GM18858 (cell line): ENCODE results near the gene LRRC46.

Experiments used
- ATAC-seq: cut with Tn5 transposase; IDR thresholded peaks from one replicate; pipeline ENCODE4 v1.9.1; 2021; ENCODE audit not compliant: unreplicated experiment

The LRRC46 gene

GRCh38 chr17:47850692-47851573 is 19.5 kb downstream of the LRRC46 start, which contains the start of gene SP6:
TSS of gene SP6 (minus strand) at chr17:47851163. CDS start at chr17:47848429, 2,734 bp downstream.
- no peak for ATAC-seq

GRCh38 chr17:47851764-47852112 is 20.3 kb downstream of the LRRC46 start:
- ATAC-seq = no peak

GRCh38 chr17:47852113-47852949 is 20.9 kb downstream of the LRRC46 start:
- ATAC-seq = no peak

GRCh38 chr17:47853616-47854015 is 22.1 kb downstream of the LRRC46 start:
- no peak for ATAC-seq

- ATAC-seq = no peak
Observed at GRCh38 chr17:47855737-47856136, 24.3 kb downstream of the LRRC46 start.

- no peak for ATAC-seq
Observed at GRCh38 chr17:47856830-47857229, 25.4 kb downstream of the LRRC46 start.

- ATAC-seq = no peak
Observed at GRCh38 chr17:47857551-47858455, 26.3 kb downstream of the LRRC46 start.

GRCh38 chr17:47860386-47860785 is 28.9 kb downstream of the LRRC46 start:
- ATAC-seq = no peak

GRCh38 chr17:47862621-47863440 is 31.4 kb downstream of the LRRC46 start:
- ATAC-seq = no peak

- no peak for ATAC-seq
Observed at GRCh38 chr17:47864791-47865216, 33.3 kb downstream of the LRRC46 start.

GRCh38 chr17:47866941-47867340 is 35.5 kb downstream of the LRRC46 start:
- no peak for ATAC-seq

GRCh38 chr17:47867813-47868533 is 36.5 kb downstream of the LRRC46 start:
- ATAC-seq = no peak

- ATAC-seq = no peak
Observed at GRCh38 chr17:47869114-47869513, 37.6 kb downstream of the LRRC46 start.

- ATAC-seq = no peak
Observed at GRCh38 chr17:47870056-47870455, 38.6 kb downstream of the LRRC46 start.

- ATAC-seq = no peak
Observed at GRCh38 chr17:47871048-47871447, 39.6 kb downstream of the LRRC46 start.

- no peak for ATAC-seq
Observed at GRCh38 chr17:47872019-47872650, 40.7 kb downstream of the LRRC46 start.

GRCh38 chr17:47872651-47873161 is 41.2 kb downstream of the LRRC46 start:
- ATAC-seq = no peak

GRCh38 chr17:47873200-47874090 is 42.0 kb downstream of the LRRC46 start:
- ATAC-seq = no peak
